NB4 (cell line): ENCODE results near the gene ARHGAP21.

Experiments
- DNase-seq: peaks from one replicate; pipeline ENCODE4 v3.0.0; 2010; ENCODE audit warnings: low read depth
- H3K4me3 ChIP-seq: one replicate; pipeline ENCODE4 v1.5.1; 2011; ENCODE audit warnings: mild to moderate bottlenecking, low read depth, low read length, moderate library complexity
- CTCF ChIP-seq: IDR thresholded peaks from one replicate; pipeline ENCODE4 v1.5.1; 2012; ENCODE audit warnings: low read depth, low read length
- MAX ChIP-seq: IDR thresholded peaks from 2 replicates; pipeline ENCODE4 v1.6.1; 2011; ENCODE audit warnings: low read depth, low read length
- MYC ChIP-seq: IDR thresholded peaks from 2 replicates; pipeline ENCODE4 v1.6.1; 2011; ENCODE audit warnings: low read depth, low read length
- POLR2A ChIP-seq: IDR thresholded peaks from 2 replicates; pipeline ENCODE4 v1.6.1; 2011; ENCODE audit warnings: mild to moderate bottlenecking; ENCODE audit not compliant: insufficient read length; ENCODE audit errors: extremely low read depth

ARHGAP21 gene

GRCh38 chr10:24700948-24701347 is 22.7 kb downstream of the ARHGAP21 start:
- no peak for TF ChIP-seq MAX
- no peak for TF ChIP-seq CTCF
- TF ChIP-seq POLR2A, result no peak
- TF ChIP-seq MYC, result no peak
- no peak overlapping the region for H3K4me3 ChIP-seq
- no peak for DNase-seq

GRCh38 chr10:24698270-24698669 is 25.4 kb downstream of the ARHGAP21 start:
- no peak for DNase-seq
- no peak overlapping the region for H3K4me3 ChIP-seq
- no peak for TF ChIP-seq POLR2A

- no peak for TF ChIP-seq MAX
- no peak for TF ChIP-seq MYC
- no peak for TF ChIP-seq POLR2A
- TF ChIP-seq CTCF, result no peak
- no peak for DNase-seq
- no peak overlapping the region for H3K4me3 ChIP-seq
Measured at GRCh38 chr10:24697080-24697479, 26.6 kb downstream of the ARHGAP21 start.

- DNase-seq, result no peak
- H3K4me3 ChIP-seq, result no peak overlapping the region
- TF ChIP-seq CTCF, result no peak
- no peak for TF ChIP-seq MYC
- no peak for TF ChIP-seq POLR2A
- no peak for TF ChIP-seq MAX
Measured at GRCh38 chr10:24695452-24695851, 28.2 kb downstream of the ARHGAP21 start.

GRCh38 chr10:24694086-24694485 is 29.6 kb downstream of the ARHGAP21 start:
- no peak overlapping the region for H3K4me3 ChIP-seq
- TF ChIP-seq CTCF (no peak), MYC (no peak), POLR2A (no peak), MAX (no peak)
- no peak for DNase-seq

GRCh38 chr10:24690961-24691512 is 32.6 kb downstream of the ARHGAP21 start:
- no peak overlapping the region for H3K4me3 ChIP-seq
- no peak for DNase-seq
- TF ChIP-seq MAX, result no peak
- no peak for TF ChIP-seq CTCF
- TF ChIP-seq POLR2A, result no peak
- no peak for TF ChIP-seq MYC
